OCI-LY7 (cell line): ENCODE measurements around the gene KCNK7.
A peak's percentile ranks its signal among the peaks of the same experiment; 100 is the strongest.

ENCODE experiments used
- CTCF ChIP-seq: fragments of 200-600 bp; sonication (generic); conservative IDR thresholded peaks from 2 replicates; pipeline ENCODE4 v1.5.1; 2014; ENCODE audit warnings: mild to moderate bottlenecking, antibody characterized with exemption, low read length, moderate library complexity, mixed read lengths
- EZH2phosphoT487 ChIP-seq: fragments of 200-600 bp; sonication (generic); IDR thresholded peaks from 2 replicates; pipeline ENCODE4 v1.6.1; 2018; ENCODE audit warnings: low read depth, borderline replicate concordance, mild to moderate bottlenecking, mixed run types, antibody characterized with exemption, low read length, moderate library complexity, mixed read lengths

- peak; percentile 51; the same call in 1 of the 2 replicates for TF ChIP-seq CTCF
- TF ChIP-seq EZH2phosphoT487, result no peak
Observed at GRCh38 chr11:65552388-65552951, 43.1 kb downstream of the KCNK7 start.
